Immature natural killer cell (primary cell): Measurements from ENCODE around the gene RNF5. TPM values are rescaled to one million over a fixed set of nuclear protein-coding genes. Genes with fewer than 3 reads are reported as not detected.

Experiments used
- DNase-seq, 3 donors: peaks; one replicate each; pipeline ENCODE4 v3.0.0; 2022; ENCODE audit warnings: mixed read lengths in 1 of 3
- H3K27ac Mint-ChIP-seq, 6 donors: one replicate each; pipeline ENCODE4 v1.8.0; 2020; ENCODE audit warnings: mixed read lengths in 6 of 6, mild to moderate bottlenecking in 5 of 6, inconsistent platforms in 4 of 6, moderate library complexity in 3 of 6
- H3K27me3 Mint-ChIP-seq, 3 donors: one replicate each; pipeline ENCODE4 v1.8.0; 2020 to 2021; ENCODE audit warnings: low read depth in 3 of 3, mild to moderate bottlenecking in 3 of 3, mixed read lengths in 3 of 3, moderate library complexity in 3 of 3, inconsistent platforms in 1 of 3
- H3K36me3 Mint-ChIP-seq, 3 donors: one replicate each; pipeline ENCODE4 v1.8.0; 2020; ENCODE audit warnings: mixed read lengths in 3 of 3, inconsistent platforms in 2 of 3, mild to moderate bottlenecking in 2 of 3
- H3K4me1 Mint-ChIP-seq, 2 donors: one replicate each; pipeline ENCODE4 v1.8.0; 2020; ENCODE audit warnings: inconsistent platforms in 2 of 2, mild to moderate bottlenecking in 2 of 2, mixed read lengths in 2 of 2, moderate library complexity in 1 of 2
- H3K4me3 Mint-ChIP-seq, 5 donors: one replicate each; pipeline ENCODE4 v1.8.0; 2020; ENCODE audit warnings: mild to moderate bottlenecking in 5 of 5, mixed read lengths in 5 of 5, inconsistent platforms in 3 of 5, moderate library complexity in 3 of 5
- H3K9me3 Mint-ChIP-seq, 6 donors: one replicate each; pipeline ENCODE4 v1.8.0; 2020; ENCODE audit warnings: mild to moderate bottlenecking in 6 of 6, mixed read lengths in 6 of 6, inconsistent platforms in 4 of 6, moderate library complexity in 3 of 6
- polyA plus RNA-seq, 3 donors: library from polyadenylated mRNA; unstranded; fragments of 300-500 nt; fragmentation: Illumina TruSeq; gene quantifications; one replicate each; pipeline ENCODE4 v1.2.3, GENCODE V29; 2021

RNF5 gene
- polyA plus RNA-seq, 3 donors from 2014 or later, result 126 to 190 (median 165) TPM

DNA sequence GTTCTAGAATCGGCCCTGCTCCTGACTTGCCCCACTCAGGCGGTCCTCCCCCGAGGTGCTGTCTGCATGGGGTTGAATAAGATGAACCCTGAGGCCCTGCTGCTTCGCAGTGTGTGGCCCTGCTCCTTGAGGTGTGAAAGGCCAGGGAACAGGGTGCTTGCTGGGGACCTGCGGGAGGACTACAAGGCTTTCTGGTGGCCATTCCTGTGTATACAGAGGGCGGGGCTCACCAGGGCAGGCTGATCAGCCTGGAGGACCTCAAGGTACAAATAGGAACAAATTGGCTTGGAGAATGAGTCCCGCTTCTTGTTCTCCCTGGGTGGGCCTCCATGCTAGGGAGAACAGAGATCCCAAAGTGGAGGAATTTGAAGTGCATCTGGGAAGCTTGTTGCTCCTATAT is 40.0 kb downstream of the RNF5 start:
- no peaks in the 10 kb centered on the region for H3K4me1 Mint-ChIP-seq
- no peak for DNase-seq
- H3K27ac Mint-ChIP-seq, result no peak overlapping the region
- H3K36me3 Mint-ChIP-seq, result no peaks in the 10 kb centered on the region
- peaks cover 2 to 7% (median 2%) of the 10 kb centered on the region in 3 donors for H3K27me3 Mint-ChIP-seq
- H3K4me3 Mint-ChIP-seq, result no peak overlapping the region
- no peaks in the 10 kb centered on the region for H3K9me3 Mint-ChIP-seq

DNA sequence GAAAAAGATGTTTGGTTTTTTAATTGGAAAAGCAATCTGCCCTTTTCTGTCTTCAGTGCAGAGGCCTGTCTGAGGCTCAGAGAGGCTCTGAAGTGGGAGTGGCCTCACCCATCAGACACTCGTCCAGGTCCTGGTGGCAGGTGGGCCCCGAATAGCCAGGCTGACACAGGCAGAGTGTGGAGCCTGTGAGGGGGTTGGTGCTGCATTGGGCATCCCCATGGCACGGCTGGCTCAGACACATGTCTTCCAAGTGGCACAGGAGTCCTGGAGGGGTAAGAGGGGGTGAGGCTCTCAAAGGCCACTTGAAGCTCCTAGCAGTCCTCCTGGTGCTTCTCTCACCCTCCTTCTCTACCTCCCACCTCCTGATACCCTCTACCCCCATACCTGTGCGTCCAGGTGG is 41.8 kb downstream of the RNF5 start:
- H3K27ac Mint-ChIP-seq, result no peak overlapping the region
- H3K27me3 Mint-ChIP-seq, result peaks cover 2 to 7% (median 7%) of the 10 kb centered on the region in 3 donors
- H3K4me1 Mint-ChIP-seq, result no peaks in the 10 kb centered on the region
- no peak for DNase-seq
- H3K9me3 Mint-ChIP-seq, result no peaks in the 10 kb centered on the region
- H3K4me3 Mint-ChIP-seq, result no peak overlapping the region
- no peaks in the 10 kb centered on the region for H3K36me3 Mint-ChIP-seq

DNA sequence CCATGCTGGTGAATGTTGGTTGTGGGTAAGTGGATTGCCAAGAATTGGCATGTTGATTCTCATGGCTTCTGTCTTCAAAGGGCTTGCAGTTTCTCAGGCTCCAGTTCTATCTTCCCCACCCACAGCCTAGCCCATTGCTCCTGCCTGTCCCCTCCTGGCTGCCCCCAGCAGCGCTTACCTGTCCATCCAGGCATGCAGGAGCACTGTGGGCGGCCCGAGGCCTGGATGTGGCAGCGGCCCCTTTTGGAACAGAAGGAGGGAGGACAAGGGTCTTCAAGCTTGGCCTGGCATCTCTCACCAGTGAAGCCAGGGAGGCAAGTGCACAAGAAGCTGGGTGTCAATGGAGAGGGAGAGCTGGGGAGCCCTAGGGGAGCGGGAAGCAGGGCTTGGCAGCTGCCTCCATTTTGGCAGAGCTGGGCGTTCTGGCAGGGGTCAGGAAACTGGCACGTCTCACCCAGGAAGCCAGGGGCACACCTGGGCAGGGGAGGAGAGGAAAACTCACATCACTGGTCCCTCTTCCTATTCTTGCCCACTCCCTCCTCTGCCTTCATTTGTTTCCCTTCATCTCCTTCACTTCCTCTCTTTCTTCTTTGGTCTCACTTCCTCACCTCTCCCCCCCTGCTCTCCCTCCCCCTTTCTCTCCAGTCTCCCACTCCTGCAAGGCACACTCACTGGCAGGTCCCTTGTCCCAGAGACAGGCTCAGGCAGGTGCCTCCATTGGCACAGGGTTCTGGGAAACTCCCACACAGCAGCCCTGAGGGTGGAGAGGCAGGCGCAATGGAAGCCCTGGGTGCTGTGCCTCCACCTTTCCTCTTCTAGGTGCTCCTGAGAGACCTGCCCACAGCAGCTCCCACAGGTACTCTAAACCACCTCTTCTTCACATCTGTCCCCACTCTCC is 44.4 kb downstream of the RNF5 start:
- H3K27ac Mint-ChIP-seq, result no peak overlapping the region
- no peak for DNase-seq
- H3K27me3 Mint-ChIP-seq, result peaks cover 0 to 8% (median 7%) of the 10 kb centered on the region in 3 donors
- no peaks in the 10 kb centered on the region for H3K4me1 Mint-ChIP-seq
- H3K36me3 Mint-ChIP-seq, result no peaks in the 10 kb centered on the region
- no peak overlapping the region for H3K4me3 Mint-ChIP-seq
- H3K9me3 Mint-ChIP-seq, result no peaks in the 10 kb centered on the region

DNA sequence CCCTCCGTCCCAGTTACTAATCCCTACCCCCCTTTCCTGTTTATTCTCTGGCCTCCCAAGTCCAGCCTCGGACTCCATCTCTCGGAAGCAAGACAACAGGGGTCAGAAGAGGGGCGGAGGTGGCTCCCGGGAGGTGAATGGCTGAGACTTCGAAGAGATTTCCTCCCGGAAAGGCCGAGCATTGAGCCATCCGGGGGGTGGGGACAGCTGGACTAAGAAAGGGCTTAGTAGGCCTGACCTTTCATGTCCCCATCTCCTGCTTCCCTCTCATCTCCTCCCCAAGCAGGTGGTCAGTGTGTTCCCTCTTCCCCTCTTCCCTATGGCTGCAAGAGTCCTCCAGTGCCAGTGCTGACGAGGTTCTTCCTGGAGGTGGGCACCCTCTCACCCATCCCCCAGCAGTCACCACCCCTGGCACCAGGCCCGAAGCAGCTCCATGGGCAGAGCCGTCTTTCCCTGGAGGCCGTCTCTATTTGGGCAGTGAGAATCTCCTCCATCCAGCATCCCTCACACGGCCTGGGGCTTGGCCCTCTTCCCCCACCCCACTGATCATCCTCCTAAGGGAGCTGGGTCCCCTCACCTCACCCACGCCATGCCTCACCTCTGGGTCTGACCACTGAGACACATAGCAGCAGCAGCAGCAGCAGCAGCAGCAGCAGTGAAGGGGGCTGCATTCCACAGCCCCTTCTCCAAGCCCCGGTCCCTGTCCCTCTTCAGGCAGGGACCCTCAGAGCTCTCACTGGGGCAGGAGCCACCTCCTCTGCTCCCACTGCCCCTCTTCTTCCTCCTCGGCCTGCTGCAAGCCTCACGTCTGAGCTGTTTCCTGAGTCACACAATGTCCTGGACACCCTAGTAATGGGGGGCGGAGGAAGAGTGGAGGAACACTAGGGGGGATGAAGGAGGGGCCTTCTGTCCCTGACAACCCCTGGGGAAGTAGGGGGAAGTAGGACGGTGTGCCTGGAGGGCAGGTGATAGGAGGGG is 45.3 kb downstream of the RNF5 start, which contains the start of gene NOTCH4:
TSS of gene NOTCH4 (minus strand) at position 810 of the 978 bp plus-strand sequence. CDS start at position 671, 139 bp downstream.
- H3K27ac Mint-ChIP-seq, result peak within 1 kb of the TSS in 1 of 6 donors; percentile 3
- no peak within 1 kb of the TSS for H3K4me3 Mint-ChIP-seq
- no peaks in the 10 kb centered on the region for H3K9me3 Mint-ChIP-seq
- H3K4me1 Mint-ChIP-seq, result no peaks in the 10 kb centered on the region
- H3K36me3 Mint-ChIP-seq, result no peaks in the 10 kb centered on the region
- peaks cover 0 to 10% (median 7%) of the 10 kb centered on the region in 3 donors for H3K27me3 Mint-ChIP-seq
- no peak for DNase-seq

DNA sequence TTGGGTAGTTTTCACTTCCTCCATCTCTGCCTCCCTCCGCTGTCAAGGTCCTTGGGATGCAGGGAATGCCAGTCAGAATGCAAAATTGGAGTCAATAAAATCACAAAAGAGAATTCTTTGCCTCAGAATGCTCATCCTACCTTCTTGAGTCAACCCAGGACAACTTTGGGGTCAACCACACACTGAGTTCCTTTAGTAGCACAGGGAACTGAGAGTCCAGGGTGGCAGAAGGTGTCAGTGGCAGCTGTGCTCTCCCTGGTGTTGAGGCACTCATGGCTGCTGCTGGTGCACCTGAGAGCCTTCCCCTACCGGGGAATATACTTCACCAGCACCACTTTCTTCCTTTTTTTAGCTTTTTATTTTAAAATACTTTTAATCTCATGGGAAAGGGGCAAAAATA is 46.5 kb downstream of the RNF5 start:
- H3K4me3 Mint-ChIP-seq, result no peak overlapping the region
- DNase-seq, result no peak
- H3K4me1 Mint-ChIP-seq, result no peaks in the 10 kb centered on the region

DNA sequence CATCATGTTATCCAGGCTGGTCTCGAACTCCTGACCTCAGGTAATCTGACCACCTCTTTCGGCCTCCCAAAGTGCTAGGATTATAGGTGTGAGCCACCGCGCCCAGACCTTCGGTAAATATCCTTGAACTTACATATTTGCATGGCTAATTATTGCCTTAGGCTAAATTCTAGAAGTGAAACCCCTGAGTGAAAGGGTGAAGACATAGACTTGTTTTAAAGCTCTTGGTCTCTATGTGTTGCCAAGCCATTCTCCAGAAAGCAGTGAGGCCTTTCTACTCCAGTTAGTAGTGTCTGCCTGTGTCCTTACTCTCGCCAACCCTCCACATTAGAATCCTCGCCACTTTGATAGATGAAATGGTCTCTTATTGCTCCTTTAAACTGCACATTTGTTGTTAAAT is 48.2 kb downstream of the RNF5 start:
- peak overlapping the region in 1 of 6 donors; percentile 25 for H3K27ac Mint-ChIP-seq
- H3K36me3 Mint-ChIP-seq, result no peaks in the 10 kb centered on the region
- H3K9me3 Mint-ChIP-seq, result no peaks in the 10 kb centered on the region
- no peaks in the 10 kb centered on the region for H3K4me1 Mint-ChIP-seq
- H3K27me3 Mint-ChIP-seq, result peaks cover 0 to 11% (median 4%) of the 10 kb centered on the region in 3 donors
- no peak overlapping the region for H3K4me3 Mint-ChIP-seq
- no peak for DNase-seq

More for the DNA sequence above, 46.5 kb downstream of the RNF5 start:
- peak overlapping the region in 1 of 6 donors; percentile 3 for H3K27ac Mint-ChIP-seq
- peaks cover 0 to 11% (median 7%) of the 10 kb centered on the region in 3 donors for H3K27me3 Mint-ChIP-seq
- no peaks in the 10 kb centered on the region for H3K9me3 Mint-ChIP-seq
- H3K36me3 Mint-ChIP-seq, result no peaks in the 10 kb centered on the region

Other genes with a start within 250 kb of the RNF5 start
- under 1 TPM in 1 of 3 donors, not detected in 2; 0.27 TPM for gene CFB, start 232.3 kb upstream of the RNF5 start, polyA plus RNA-seq
- 10 to 100 TPM; 73.3 to 84.6 (median 76.9) TPM for gene NELFE, start 219.4 kb upstream of the RNF5 start, polyA plus RNA-seq
- 10 to 100 TPM; 14.1 to 20.6 (median 19.3) TPM for gene SKIC2, start 219.2 kb upstream of the RNF5 start, polyA plus RNA-seq
- 10 to 100 TPM in 2 of 3 donors, 1 to 10 TPM in 1; 9.2 to 19.5 (median 17.2) TPM for gene DXO, start 206.3 kb upstream of the RNF5 start, polyA plus RNA-seq
- not detected for gene C4A, start 196.3 kb upstream of the RNF5 start, polyA plus RNA-seq
- gene C4B, start 163.6 kb upstream of the RNF5 start, polyA plus RNA-seq, result under 1 TPM in 1 of 3 donors, not detected in 2; 0.67 TPM
- under 1 TPM in 1 of 3 donors, not detected in 2; 0.10 TPM for gene CYP21A2, start 140.0 kb upstream of the RNF5 start, polyA plus RNA-seq
- not detected for gene TNXB, start 69.1 kb upstream of the RNF5 start, polyA plus RNA-seq
- gene ATF6B, start 50.2 kb upstream of the RNF5 start, polyA plus RNA-seq, result 10 to 100 TPM; 19.1 to 39.6 (median 20.7) TPM
- gene FKBPL, start 48.1 kb upstream of the RNF5 start, polyA plus RNA-seq, result 1 to 10 TPM; 2.9 to 3.5 (median 3.2) TPM
- not detected for gene PRRT1, start 26.5 kb upstream of the RNF5 start, polyA plus RNA-seq
- 10 to 100 TPM; 13.1 to 17.0 (median 16.0) TPM for gene PPT2, start 24.3 kb upstream of the RNF5 start, polyA plus RNA-seq
- not detected for gene EGFL8, start 13.8 kb upstream of the RNF5 start, polyA plus RNA-seq
- 10 to 100 TPM; 14.9 to 24.3 (median 17.2) TPM for gene AGPAT1, start 2.3 kb upstream of the RNF5 start, polyA plus RNA-seq
- under 1 TPM in 2 of 3 donors, not detected in 1; 0.25 to 0.57 TPM for gene AGER, start 5.8 kb downstream of the RNF5 start, polyA plus RNA-seq
- gene PBX2, start 11.8 kb downstream of the RNF5 start, polyA plus RNA-seq, result 1 to 10 TPM in 2 of 3 donors, under 1 TPM in 1; 0.31 to 2.4 (median 1.6) TPM
- gene GPSM3, start 14.2 kb downstream of the RNF5 start, polyA plus RNA-seq, result 100 to 1,000 TPM in 1 of 3 donors, 10 to 100 TPM in 2; 82.2 to 123 (median 84.5) TPM
- gene NOTCH4, start 45.7 kb downstream of the RNF5 start, polyA plus RNA-seq, result 1 to 10 TPM in 2 of 3 donors, under 1 TPM in 1; 0.15 to 1.4 (median 1.2) TPM
- not detected for gene TSBP1, start 193.5 kb downstream of the RNF5 start, polyA plus RNA-seq
- not detected for gene BTNL2, start 228.8 kb downstream of the RNF5 start, polyA plus RNA-seq